GM18951 (cell line): Measurements from ENCODE around the gene MYH14.

Experiments
- POLR2A ChIP-seq: IDR thresholded peaks from 4 replicates; pipeline ENCODE4 v1.6.1; 2011; ENCODE audit warnings: mild to moderate bottlenecking; ENCODE audit not compliant: insufficient read length, insufficient read depth; ENCODE audit errors: extremely low read depth
- in situ Hi-C: fragments of 300-500 bp; cut with MboI; formaldehyde crosslinking; loops from one replicate; pipeline ENCODE4 v1.12.0; 2022; ENCODE audit warnings: low sequenced_read_pairs, mixed read lengths, inconsistent platforms; ENCODE audit not compliant: unreplicated experiment

The MYH14 gene

DNA sequence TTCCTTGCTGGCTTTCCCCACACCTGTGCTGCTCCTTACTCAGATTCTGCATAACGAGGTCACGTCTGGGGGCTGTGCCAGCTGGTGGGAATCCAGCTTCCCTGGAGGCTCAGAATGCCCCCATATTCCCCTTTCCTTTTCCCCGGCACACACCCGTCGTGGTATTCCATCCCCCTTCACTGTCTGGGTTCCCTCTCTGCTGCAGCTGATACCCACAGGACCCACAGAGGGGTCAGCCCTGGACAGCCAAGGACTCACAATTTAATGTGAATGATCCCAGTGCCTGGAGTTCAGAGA, 4.2 kb upstream of the MYH14 start:
- in situ Hi-C loops = no loop called here

DNA sequence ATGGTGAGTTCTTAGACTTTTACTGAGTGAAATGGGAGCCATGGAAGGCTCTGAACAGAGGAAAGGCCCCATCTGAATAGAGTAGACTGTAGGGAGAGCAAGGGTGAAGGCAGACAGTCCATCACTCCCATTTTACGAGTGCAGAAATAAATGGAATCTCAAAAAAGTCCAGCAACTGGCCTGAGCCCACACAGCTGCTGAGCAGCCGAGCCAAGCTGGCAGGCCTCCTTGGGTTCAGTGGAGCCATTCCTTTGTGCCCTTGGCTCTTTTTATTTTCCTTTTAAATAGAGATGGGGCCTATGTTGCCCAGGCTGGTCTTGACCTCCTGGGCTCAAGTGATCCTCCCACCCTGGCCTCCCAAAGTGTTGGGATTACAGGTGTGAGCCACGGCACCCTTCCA, 1.0 kb upstream of the MYH14 start:
- in situ Hi-C loops = no loop called here
- no peak for TF ChIP-seq POLR2A

More for the DNA sequence above, 4.2 kb upstream of the MYH14 start:
- TF ChIP-seq POLR2A = no peak

DNA sequence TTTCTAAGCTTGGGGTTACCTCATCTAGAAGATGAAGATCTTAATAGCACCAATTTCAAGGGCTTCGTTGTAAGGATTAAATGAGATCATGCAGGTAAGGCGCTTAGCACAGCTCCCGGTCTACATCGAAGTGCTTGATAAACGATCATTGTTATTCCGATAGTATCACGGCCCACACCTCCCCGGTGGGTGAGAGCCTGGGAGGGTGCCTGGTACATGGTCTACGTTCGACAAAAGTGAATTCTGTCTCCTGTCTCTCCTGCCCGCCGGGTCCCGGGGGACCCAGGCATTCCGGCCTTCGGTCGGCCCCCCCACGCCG, 501 bp upstream of the MYH14 start:
- TF ChIP-seq POLR2A = no peak
- in situ Hi-C loops = no loop called here

DNA sequence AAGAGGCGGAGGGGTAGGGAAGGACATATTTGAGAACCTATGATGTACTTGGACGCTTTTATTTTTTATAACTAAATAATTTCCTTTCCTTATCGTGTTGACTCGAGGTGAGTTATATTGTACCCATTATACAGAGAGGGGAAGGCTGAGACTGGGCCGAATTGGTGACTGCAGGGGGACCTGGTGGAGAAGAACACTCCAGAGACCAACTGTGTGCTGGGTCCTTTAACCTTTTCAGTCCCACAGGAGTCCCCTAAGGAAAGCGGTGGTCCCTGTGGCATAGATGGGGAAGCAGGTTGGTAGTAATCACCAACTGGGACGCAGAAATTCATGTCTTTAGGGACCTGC, 633 bp downstream of the MYH14 start:
- TF ChIP-seq POLR2A = no peak
- in situ Hi-C loops = no loop called here

DNA sequence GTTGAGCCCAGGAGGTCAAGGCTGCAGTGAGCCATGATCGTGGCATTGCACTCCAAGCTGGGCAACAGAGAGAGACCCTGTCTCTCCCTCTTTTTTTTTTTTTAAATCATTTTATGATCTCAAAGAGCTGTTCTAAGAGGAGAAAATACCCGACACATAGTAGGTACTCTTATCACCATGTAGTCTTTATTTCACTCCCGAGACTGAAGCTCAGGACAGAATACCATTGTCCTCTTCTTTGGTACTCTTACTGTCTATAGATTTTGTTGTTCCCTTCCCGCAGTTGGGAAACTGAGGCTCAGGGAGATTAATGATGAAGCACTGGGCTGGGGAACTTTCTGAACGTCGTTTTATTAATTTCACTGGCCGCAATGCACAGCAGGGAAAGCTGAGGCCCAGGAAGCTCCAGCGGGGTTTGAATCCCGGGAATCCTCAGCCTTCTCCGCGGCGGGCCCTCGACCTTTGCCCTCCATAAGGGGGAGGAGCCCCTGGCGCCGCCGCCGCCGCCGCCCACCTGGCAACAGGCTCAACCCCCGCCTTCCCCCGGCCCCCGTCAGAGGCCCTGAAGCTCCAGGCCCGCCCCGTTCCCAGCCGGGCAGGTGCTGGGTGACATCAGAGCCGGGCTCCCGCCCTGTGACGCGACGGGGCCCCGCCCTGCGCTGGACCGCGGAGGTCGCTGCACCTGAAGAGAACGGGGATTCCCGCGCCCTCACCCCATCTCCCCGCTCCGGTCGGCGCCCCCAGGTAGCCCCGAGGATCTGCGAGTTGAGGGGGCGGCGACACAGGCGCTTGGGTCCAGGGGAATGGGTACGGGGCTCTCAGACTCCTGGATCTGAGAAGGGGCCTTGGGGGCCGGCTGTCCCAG, 1.6 kb downstream of the MYH14 start:
- TF ChIP-seq POLR2A = no peak
- in situ Hi-C loops = no loop called here

DNA sequence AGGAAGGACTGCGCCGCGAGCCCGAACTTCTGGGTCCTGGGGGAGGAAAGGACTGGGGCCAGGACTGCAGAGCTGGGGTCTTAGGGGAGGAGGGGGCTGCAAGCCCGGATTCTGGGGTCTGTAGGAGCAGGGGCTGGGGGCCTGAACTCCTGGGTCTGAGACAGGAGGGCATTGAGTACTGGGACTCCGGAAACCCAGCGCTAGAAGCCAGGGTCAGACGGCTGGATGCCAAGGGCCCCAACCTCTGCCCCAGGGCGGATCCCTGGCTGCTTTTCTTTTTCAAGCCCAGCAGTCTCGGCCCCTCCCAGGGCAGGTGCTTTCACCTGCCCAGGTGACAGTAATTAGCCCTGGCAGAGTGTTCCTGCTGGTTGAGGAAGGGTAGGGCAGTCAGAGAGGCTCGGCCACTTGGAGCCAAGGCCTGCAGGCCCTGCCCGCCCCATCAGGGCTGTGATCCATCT, 2.3 kb downstream of the MYH14 start:
- in situ Hi-C loops = no loop called here
- no peak for TF ChIP-seq POLR2A

DNA sequence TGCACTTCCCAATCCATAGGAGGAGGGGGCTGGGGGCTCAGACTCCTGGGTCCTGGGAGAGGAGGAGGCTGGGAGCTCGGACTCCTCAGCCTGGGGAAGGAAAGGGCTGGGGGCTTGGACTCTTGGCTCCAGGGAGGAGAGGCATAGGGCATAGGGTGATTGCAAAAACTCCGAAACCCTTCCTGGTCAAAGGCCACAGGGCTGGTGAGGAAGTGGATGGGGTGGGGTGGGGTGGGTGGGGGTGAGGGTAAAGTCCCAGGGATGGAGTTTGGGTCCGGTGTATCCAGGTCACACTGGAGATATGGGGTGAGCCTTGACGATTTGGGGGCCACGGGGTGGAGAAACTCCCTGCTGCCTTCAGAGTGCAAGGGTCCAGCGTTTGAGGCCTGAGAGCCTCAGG, 2.8 kb downstream of the MYH14 start:
- TF ChIP-seq POLR2A = no peak
- in situ Hi-C loops = no loop called here

DNA sequence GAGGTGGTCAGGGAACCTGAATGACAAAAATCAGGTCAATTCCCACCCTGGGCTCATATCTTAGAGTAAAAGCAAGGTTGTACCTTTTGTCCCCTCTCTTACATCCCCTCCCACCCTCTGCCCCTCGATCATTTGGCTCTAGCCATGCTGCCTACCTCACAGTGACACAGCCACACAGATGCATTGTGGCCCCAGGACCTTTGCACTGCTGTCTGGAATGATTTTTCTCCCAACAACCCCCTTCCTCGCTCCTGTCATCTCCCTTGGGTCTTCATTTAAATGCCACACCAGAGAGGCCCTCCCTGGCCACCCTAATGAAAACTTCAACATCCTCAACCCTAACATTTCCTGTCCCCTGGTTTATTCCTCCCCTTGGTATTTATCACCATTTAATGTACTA, 4.3 kb downstream of the MYH14 start:
- in situ Hi-C loops = no loop called here
- no peak for TF ChIP-seq POLR2A

DNA sequence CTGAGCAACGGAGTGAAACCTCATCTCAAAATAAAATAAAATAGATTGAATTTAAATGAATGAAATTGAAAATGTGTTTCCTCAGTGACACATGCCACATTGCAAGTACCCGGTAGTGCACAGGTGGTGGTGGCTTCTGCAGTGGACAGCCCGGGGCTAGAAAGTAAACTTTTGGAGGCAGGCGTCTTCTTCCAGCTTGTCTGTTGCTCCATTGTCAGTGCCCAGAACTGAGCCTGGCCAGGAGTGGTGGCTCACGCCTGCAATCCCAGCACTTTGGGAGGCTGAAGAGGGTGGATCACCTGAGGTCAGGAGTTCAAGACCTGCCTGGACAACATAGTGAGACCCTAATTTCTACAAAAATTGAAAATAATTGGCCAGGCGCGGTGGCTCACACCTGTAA, 5.7 kb downstream of the MYH14 start:
- TF ChIP-seq POLR2A = no peak
- in situ Hi-C loops = no loop called here

DNA sequence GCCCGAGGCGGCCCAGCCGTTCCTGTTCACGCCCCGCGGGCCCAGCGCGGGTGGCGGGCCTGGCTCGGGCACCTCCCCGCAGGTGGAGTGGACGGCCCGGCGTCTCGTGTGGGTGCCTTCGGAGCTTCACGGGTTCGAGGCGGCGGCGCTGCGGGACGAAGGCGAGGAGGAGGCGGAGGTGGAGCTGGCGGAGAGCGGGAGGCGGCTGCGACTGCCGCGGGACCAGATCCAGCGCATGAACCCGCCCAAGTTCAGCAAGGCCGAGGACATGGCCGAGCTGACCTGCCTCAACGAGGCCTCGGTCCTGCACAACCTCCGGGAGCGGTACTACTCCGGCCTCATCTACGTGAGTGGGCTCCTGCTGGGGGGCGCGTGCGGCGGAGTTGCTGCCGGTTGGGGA, 7.0 kb downstream of the MYH14 start:
- no peak for TF ChIP-seq POLR2A
- in situ Hi-C loops = no loop called here

DNA sequence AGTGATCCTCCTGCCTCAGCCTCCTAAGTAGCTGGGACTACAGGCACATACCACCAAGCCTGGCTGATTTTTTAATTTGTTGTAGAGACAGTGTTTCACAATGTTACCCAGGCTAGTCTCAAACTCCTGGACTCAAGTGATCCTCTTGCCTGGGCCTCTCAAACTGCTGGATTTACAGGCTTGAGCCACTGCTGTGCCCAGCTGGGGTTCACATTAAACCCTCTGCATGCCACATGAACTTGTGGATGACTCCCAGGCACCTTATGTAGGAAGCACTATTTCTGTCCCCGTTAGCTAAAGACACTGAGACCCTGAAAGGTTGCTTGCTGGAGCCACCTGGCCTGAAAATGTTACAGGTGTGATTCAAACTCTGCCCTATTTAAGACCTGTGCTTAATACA, 10.5 kb downstream of the MYH14 start:
- in situ Hi-C loops = no loop called here
- no peak for TF ChIP-seq POLR2A

DNA sequence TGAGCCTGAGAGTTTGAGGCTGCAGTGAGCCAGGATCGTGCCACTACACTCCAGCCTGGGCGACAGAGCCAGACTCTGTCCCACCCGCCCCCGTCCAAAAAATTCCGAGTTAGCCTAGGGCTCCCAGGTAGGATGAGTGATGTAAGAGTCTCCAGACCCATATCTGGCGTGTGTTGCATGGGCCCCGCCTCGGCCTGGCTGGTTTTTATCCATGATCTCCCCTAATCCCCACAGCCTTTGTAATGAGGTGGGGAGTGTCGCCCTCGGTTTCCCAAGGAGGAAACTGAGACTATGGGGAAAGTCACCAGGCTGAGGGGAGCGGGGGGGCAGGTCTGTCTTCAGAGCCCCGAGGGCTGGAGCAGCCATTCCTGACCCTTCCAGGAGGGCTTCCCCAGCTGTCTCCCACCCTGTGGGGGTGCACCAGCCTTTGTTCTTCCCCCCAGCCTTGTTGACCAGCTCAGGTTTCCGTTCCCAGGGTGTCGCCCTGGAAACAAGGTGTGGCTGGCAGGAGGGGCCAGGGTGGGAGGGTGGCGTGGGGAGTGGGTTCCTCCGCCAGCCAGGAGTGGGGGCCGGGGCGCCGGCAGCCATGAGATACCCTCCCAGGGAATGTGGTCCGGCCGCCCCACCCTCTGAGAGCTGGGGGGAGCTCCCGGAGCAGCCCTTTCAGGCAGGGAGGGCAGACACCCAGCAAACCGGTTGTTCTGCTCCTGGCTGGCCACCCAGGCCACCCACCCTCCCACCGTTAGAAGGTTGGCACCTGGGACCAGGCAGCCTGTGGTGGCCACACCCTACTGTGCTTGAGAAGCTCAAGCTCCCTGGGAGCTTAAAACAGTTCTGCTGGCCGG, 11.5 kb downstream of the MYH14 start:
- TF ChIP-seq POLR2A = no peak
- in situ Hi-C loops = no loop called here

DNA sequence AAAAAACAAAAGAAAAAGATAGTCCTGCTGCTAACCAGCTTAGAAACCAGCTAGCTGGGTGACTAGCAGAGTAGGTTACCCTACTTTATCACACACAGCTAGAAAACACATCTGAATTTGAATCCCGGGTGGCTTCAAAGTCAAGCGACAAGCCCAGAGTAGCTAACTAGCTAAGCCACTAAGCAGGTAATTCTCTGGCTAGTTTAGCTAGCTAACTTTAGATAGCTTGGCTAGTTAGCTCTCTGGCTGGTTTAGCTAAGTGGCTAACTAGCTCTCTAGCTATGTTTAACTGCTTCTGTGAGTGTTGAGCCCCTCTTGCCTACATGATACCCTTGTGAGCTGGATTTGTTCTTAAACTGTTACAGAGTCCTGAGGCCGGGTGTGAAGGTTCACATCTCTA, 12.4 kb downstream of the MYH14 start:
- in situ Hi-C loops = no loop called here
- TF ChIP-seq POLR2A = no peak

DNA sequence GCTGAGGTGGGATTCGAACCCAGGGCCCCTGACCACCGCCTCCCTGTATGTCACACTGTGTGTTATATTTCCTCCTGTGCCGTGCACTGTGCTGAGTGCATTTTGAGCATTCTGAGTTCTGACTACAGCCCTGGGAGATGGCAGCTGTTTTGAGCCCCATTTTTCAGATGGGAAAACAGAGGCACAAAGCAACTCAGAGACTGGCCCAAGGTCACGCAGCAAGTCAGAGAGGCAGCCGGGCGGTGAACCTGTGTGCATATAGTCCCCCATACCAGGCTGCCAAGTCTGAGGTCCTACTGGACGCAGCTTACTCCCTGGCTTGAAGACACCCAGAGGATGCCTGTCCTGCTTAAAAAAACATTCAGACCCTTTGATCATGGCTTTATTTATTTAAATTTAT, 17.7 kb downstream of the MYH14 start:
- no peak for TF ChIP-seq POLR2A
- in situ Hi-C loops = no loop called here

DNA sequence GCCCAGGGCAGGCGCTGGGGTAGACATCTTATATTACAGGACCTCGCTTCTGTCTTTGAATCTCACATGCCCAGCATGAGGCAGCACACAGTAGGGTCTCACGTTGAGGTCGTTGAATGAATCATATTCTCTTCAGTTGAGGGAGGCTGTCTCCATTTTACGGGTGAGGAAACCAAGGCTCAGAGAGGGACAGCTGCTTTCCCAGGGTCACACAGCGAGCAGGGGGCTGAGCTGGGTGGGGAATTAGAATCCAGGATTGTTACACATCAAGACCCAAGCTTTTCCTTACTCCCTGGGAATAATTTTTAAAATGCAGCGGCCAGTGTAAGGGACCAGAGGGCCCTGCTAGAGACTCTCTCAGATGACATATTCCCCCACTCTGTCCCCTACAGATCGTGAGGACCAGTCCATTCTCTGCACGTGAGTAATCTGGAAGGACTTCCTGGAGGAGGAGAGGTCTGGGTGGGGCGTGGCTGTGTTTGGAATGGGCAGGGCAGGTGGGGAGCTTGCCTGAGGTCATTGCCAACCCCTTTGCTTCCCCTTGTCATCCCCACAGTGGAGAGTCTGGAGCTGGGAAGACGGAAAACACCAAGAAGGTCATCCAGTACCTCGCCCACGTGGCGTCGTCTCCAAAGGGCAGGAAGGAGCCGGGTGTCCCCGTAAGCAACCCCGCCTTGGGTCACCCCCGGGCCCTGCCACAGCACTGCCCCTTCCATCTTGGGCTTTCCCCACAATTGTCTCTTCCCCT, 19.4 kb downstream of the MYH14 start:
- in situ Hi-C loops = no loop called here
- no peak for TF ChIP-seq POLR2A
